ENCODE results near the gene TBC1D20.

DNA sequence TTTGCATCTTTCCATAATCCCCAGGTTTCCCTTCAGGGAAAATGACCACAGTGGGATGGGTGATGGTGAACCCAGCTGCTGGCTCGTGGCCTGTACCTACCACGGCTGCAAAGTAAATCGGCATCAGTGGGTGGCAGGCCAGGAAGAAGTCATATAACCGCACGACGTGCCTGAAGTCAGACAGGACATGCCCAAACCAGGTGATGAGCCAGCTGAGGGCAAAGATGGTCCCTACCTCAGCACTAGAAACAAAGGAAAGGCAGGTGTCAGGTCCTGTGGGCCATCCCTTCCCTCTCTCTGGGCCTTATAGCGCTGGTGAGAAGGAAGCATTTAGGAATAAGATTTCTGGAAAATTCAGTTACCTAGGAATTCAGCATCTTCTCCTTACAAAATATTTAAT is 22.2 kb downstream of the TBC1D20 start:
- TF ChIP-seq CTCF (IDR thresholded peaks at IDR 0.05) (no peak), EP300 (IDR thresholded peaks at IDR 0.05) (no peak)
